Activated naive CD8-positive, alpha-beta T cell treated with anti-CD3 and anti-CD28 coated beads, Interleukin-2, amount 50 U/mL, for 16 hours (primary cell): Measurements from ENCODE around the gene TRMT13.
"Not testable (repeated sequence)": the region's sequence is repeated elsewhere in the genome, so short reads cannot be mapped to it uniquely, and the experiment has no call there.

Source experiments
- DNase-seq: peaks from one replicate; pipeline ENCODE4 v3.0.0-alpha.2; 2020; ENCODE audit warnings: low read depth, low spot score

Gene TRMT13

GRCh38 chr1:100164216-100164615 lies 31.3 kb downstream of the TRMT13 start:
- no peak for DNase-seq

GRCh38 chr1:100164702-100165101 lies 31.7 kb downstream of the TRMT13 start:
- DNase-seq = no peak

DNA sequence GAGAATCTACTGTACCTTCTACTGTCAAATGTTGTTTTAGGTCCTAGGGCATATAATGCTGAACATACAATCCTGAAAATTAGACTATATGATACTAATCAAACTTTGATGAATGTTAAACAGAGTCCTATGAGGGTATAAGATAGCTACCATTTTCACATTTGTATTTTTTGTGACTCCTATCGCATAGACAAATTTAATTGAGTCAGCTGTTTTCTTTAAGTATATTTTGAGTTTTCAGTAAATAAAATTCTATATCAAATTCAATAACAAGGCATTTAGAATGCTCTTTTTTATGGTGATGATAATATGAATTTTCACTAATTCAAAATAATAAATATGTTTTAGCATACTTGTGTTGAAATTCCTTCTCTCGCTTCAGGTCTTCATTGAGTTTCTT lies 35.1 kb downstream of the TRMT13 start:
- DNase-seq = no peak

DNA sequence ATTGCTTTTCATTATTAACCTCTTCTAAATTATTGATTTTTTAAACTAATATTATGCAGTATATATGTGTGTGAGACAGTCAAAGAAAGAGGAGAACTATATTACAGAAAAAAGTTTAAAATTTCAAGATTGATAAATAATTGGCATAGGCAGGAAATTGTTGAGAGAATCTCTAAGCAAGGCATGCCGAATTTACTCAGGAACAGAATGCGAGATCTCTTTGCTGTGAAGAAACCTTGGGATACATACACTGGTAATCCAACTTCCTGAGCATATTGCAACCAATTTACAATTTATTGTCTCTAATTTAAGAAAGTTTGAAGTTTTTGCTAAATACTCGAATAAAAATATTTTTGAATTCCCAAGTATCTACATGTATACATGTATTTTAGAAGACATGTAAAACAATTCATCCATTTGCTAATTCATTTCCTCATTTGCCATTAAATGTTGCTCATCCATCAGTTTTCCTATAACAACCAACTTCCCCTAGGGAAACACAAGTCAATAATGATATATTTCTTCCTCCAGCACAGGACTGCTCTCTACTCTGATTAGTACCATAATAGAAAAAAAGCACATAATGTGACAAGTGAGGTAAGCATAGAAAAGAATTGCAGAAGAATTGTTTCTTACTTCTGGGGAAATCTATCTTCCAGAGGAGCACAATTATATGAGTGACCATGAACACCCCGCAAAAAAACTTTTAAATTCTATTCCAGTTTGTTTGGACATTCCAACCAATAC lies 44.5 kb downstream of the TRMT13 start:
- no peak for DNase-seq

- DNase-seq = no peak
These were observed 45.1 kb downstream of the TRMT13 start, which contains the start of gene LRRC39 for GRCh38 chr1:100178091-100178490. Gene LRRC39, minus strand, starts transcription at chr1:100178256. Its CDS starts 9,740 bp downstream, at chr1:100168516.

DNA sequence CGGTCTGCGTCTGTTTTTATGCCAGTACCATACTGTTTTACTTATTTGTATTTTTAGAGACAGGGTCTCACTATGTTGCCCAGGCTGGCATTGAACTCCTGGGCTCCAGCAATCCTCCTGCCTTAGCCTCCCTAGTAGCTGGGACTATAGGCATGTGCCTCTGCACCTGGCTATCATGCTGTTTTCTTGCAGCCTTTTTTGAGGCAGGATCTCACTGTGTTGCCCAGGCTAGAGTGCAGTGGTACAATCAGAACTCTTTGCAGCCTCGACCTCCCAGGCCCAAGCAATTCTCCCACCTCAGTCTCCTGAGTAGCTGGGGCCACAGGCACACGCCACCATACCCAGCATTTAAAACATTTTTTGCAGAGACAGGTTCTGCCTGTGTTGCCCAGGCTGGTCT lies 50.4 kb downstream of the TRMT13 start:
- no peak for DNase-seq

- DNase-seq = no peak
These were observed 51.6 kb downstream of the TRMT13 start for GRCh38 chr1:100184536-100184935.

DNA sequence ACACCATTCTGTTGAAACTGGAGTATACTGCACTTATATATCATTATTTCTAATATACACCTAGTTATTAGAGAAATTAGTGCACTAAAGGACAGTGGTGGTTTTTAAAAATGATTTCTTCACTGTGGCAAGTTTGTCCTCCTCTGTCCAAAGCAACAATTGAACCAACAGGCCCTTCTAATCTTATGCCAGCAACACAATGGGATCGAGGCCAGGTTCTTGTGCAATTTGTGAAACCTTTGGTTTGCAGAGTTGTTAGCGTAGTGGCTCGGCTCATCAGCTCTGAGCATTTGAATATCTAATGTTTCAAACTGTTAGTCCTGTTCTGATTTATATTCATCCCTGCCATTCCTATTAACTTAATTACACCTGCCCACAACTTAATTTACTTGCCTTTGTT lies 54.9 kb downstream of the TRMT13 start:
- no peak for DNase-seq

DNA sequence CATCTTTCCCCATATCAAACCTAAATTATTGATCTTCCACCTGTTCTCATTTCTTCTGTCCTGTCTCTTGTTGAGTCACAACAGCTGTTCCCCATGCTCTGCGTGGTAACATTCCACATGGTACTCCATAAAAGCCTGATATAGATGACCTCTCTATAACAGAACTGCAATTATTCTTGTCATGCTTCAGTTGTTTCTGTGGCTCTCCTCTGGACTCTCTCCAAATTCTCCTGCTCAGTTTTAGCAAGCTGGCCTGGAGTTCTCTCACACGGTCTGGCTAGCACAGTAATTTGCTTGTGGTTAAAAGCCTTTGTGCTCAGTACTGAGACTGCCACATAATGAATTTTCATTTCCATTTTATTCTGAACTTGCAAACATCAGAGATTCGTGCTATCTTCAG lies 55.7 kb downstream of the TRMT13 start:
- no peak for DNase-seq

DNA sequence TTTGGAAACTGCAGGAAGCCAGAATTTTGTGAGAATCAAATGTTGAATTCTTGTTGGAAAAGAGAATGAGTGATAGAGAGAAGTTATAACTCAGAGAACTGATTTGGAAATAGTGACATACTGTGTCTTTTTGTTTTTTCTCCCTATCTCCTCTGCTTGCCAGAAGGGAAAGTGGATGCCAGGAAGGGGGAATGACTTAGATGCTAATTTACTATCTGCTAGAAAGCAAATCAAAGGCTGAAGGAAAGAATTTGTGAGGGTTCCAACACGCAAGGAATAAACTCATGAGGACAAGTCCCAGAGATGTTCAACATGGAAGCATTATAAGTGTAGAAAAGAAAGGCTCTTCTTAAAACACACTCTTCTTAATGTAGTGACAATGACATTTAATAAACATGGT lies 65.6 kb downstream of the TRMT13 start:
- DNase-seq = no peak

- DNase-seq = not testable (repeated sequence)
These were observed 67.1 kb downstream of the TRMT13 start for GRCh38 chr1:100200060-100200459.
